ACHN (cell line): ENCODE results near the gene CLDN34.

Experiments
- DNase-seq: peaks from one replicate; pipeline ENCODE4 v3.0.0-alpha.2; 2015
- in situ Hi-C: cut with HindIII; loops from 2 replicates; pipeline ENCODE4 v1.10.0; 2017; ENCODE audit warnings: low sequenced_read_pairs, low pct_ligation_motif_present, low pct_unique_long_range_greater_than_20kb

Gene CLDN34

GRCh38 chrX:9966775-9967408 lies at the start of gene CLDN34:
CLDN34 (plus strand) TSS chrX:9967358; CDS start chrX:9967358, 0 bp downstream.
- in situ Hi-C loops: no loop called here
- DNase-seq: no peak

GRCh38 chrX:9917861-9918260 lies 49.3 kb upstream of the CLDN34 start:
- in situ Hi-C loops: no loop called here
- DNase-seq: no peak

DNA sequence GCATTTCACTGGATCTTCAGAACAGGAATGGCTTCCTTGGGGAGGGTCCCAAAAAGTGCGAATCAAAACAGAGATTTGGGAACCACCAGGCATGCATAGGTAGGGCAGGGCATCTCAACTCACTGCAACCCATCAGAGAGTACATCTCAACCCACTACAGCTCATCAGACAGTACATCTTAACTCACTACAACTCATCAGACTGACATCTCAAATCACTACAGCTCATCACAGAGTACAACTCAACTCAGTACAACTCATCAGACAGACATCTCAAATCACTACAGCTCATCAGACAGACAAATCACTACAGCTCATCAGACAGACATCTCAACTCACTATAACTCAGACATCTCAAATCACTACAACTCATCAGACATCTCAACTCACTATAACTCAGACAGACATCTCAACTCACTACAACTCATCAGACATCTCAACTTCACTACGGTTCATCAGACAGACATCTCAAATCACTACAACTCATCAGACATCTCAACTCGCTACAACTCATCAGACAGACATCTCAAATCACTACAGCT lies 47.5 kb upstream of the CLDN34 start:
- DNase-seq: no peak
- in situ Hi-C loops: no loop called here

- DNase-seq: no peak
- in situ Hi-C loops: no loop called here
Observed at GRCh38 chrX:9921407-9921806, 45.8 kb upstream of the CLDN34 start.

- in situ Hi-C loops: no loop called here
Observed at GRCh38 chrX:9923357-9923756, 43.8 kb upstream of the CLDN34 start.

DNA sequence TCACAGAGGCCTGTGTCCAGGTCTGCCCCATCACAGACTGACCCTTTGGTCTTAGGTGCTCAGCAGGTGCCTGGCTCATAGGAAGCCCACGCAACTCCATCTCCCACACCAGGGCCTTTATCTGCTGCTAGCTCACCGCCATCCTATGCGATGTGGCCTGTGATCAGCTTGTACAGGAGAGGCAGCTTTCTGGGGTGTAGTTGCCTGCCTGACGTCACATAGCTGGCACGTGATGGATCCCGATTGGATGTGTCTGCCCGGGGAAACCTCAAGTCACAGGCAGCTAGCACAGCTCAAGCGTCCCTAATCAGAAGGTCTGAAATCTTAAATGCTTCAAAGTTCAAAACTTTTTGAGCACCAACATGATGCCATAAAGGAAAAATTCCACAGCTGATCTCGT lies 41.2 kb upstream of the CLDN34 start:
- in situ Hi-C loops: no loop called here
- DNase-seq: no peak

More at GRCh38 chrX:9923357-9923756, 43.8 kb upstream of the CLDN34 start:
- DNase-seq: no peak

DNA sequence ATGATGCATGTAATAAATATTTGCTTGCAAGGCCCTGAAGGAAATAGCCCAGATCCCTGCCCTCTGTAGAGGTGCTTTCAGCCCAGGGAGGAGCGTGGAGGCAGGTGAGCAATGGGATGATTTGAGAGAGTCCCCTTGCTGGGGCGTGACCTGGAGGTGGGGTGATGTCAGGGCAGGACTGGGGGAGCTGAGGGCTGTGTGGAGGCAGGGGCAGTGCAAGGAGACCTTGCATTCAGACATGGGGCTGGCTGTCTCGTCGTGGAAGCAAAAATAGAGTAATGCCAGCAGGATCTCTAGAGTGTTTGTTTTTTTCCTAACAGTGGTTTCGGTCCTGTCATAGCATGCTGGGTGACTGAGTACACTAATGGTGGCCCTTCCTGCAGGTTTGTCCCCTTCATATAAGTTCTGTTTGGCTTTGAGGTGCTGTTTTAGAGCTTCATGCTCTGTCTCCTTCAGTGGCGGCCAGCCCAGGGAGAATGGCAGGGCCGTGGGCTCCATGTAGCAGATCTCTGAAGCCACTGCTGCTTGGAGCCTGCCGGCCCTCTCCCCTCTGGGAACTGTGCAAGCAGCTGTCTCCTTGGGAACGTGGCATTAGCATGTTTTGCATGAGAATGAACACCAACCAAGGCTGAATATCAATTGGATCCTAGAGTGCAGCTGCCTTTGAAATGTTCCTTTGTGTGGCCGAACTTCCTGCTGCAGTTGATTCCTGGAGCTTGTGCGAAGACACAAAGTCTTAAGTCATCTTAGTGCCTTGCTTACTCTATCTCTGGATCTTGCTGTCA lies 39.3 kb upstream of the CLDN34 start:
- DNase-seq: no peak
- in situ Hi-C loops: no loop called here

DNA sequence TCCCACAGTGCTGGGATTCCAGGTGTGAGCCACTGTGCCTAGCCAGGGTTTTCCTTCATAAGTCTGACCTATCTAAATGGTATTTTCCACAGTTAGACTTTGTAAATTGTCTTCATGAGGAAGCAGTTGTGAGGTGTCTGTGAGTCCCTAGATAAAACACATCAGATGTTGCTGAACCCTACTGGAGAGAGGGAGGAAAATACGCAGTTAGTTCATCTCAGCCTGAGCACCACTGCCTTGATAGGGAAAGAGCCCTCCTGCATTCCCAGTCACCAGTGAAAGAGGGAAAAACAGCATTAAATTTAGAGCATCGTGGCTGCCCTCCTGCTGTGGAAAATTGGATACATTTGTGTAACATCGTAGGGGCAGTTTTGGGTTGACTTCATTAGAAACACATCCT lies 31.7 kb upstream of the CLDN34 start:
- DNase-seq: no peak
- in situ Hi-C loops: no loop called here

DNA sequence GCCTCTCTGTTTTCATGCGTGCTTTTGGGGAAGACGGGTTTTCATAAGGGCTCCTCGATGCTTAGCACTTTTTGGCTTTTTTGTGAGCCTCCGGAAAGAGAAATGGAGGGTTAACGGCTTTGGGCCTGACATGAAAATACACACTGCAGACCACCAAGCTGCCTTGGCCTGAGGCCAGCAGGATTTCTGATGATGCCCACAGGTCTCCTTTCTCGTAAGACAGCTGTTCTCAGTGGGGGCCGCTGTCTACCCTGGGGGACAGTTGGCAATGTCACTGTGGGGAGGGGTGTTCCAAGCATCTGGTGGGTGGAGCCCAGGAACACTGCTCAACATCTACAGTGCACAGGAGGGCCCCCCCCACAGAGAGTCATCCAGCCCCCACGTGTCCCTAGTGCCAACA lies 29.4 kb upstream of the CLDN34 start:
- DNase-seq: no peak
- in situ Hi-C loops: no loop called here

GRCh38 chrX:9938516-9938915 lies 28.6 kb upstream of the CLDN34 start:
- in situ Hi-C loops: no loop called here
- no peak for DNase-seq

- in situ Hi-C loops: no loop called here
- peak; percentile 90 for DNase-seq
Observed at GRCh38 chrX:9940421-9940820, 26.7 kb upstream of the CLDN34 start.

- in situ Hi-C loops: no loop called here
- no peak for DNase-seq
Observed at GRCh38 chrX:9942086-9942485, 25.1 kb upstream of the CLDN34 start.

DNA sequence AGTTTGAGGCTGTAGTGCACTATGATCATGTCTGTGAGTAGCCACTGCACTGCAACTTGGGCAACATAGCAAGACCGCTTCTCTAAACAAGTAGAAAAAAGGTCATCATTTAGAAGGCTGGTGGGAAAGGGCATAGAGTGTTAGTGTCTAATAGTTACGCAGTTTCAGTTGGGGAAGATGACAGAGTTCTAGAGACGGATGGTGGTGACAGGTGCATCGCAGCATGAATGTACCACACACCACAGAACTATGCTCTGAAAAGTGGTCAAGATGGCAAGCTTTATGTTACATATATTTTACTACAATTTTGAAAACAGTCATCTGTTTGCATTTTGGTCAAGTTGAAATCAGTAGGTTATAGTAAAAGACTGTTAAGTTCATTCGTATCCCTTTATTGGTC lies 23.7 kb upstream of the CLDN34 start:
- DNase-seq: no peak
- in situ Hi-C loops: no loop called here

- no peak for DNase-seq
- in situ Hi-C loops: no loop called here
Observed at GRCh38 chrX:9947131-9947794, 19.9 kb upstream of the CLDN34 start.

GRCh38 chrX:9948406-9948805 lies 18.8 kb upstream of the CLDN34 start:
- in situ Hi-C loops: no loop called here
- DNase-seq: no peak

GRCh38 chrX:9952300-9952699 lies 14.9 kb upstream of the CLDN34 start:
- DNase-seq: no peak
- in situ Hi-C loops: no loop called here

- no peak for DNase-seq
- in situ Hi-C loops: no loop called here
Observed at GRCh38 chrX:9953396-9953795, 13.8 kb upstream of the CLDN34 start.

GRCh38 chrX:9955506-9955905 lies 11.7 kb upstream of the CLDN34 start:
- in situ Hi-C loops: no loop called here

DNA sequence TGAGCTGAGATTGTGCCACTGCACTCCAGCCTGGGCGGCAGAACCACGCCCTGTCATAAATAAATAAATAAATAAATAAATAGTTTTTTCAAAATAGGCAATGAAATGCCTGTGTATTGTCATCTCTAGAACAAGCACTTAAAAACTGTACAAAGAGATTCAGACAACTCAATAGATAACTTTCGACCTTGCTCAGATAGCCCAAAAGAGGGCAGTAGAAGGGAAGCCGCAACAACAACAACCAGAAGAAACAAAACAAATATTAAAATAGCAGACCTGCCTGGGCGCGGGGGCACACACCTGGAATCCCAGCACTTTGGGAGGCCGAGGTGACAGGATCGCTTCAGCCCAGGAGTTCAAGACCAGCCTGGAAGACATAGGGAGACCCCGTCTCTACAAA lies 9.4 kb upstream of the CLDN34 start:
- in situ Hi-C loops: no loop called here
- no peak for DNase-seq

More at GRCh38 chrX:9955506-9955905, 11.7 kb upstream of the CLDN34 start:
- no peak for DNase-seq
